Mesenteric fat pad (tissue), 1 donor: ENCODE measurements around the gene CALR3. TPM values are rescaled to one million over a fixed set of nuclear protein-coding genes. Genes with fewer than 3 reads are reported as not detected.
"Not testable (repeated sequence)": the region's sequence is repeated elsewhere in the genome, so short reads cannot be mapped to it uniquely, and the experiment has no call there.

ENCODE experiments used
- DNase-seq: peaks from one replicate; pipeline ENCODE4 v3.0.0-alpha.2; 2020; ENCODE audit warnings: low spot score
- total RNA-seq: library from RNA; stranded (reverse); fragmentation: NEBNext Ultra II Directional; extraction: Animal tissue kit (Norgen Biotek cat#: 25700); gene quantifications from one replicate; pipeline ENCODE4 v1.2.1, GENCODE V29; 2021
- donor health status: DM: yes; HTN: yes; CAD: no.

The CALR3 gene
- total RNA-seq, 1 donor from 2014 or later: not detected

- DNase-seq: no peak
These were observed 38.0 kb downstream of the CALR3 start for GRCh38 chr19:16457954-16458331.

- no peak for DNase-seq
These were observed 38.6 kb downstream of the CALR3 start for GRCh38 chr19:16457195-16457953.

GRCh38 chr19:16456652-16457194, 39.2 kb downstream of the CALR3 start:
- DNase-seq: no peak

- DNase-seq: no peak
These were observed 40.5 kb downstream of the CALR3 start for GRCh38 chr19:16455489-16455888.

GRCh38 chr19:16454351-16454918, 41.5 kb downstream of the CALR3 start:
- DNase-seq: no peak

- DNase-seq: no peak
These were observed 43.6 kb downstream of the CALR3 start for GRCh38 chr19:16452325-16452724.

- no peak for DNase-seq
These were observed 46.5 kb downstream of the CALR3 start for GRCh38 chr19:16449330-16449961.

- not testable (repeated sequence) for DNase-seq
These were observed 47.1 kb downstream of the CALR3 start for GRCh38 chr19:16448872-16449271.

GRCh38 chr19:16446724-16447368, 49.1 kb downstream of the CALR3 start:
- DNase-seq: no peak

- no peak for DNase-seq
These were observed 49.8 kb downstream of the CALR3 start for GRCh38 chr19:16446108-16446723.

- DNase-seq: no peak
These were observed 50.5 kb downstream of the CALR3 start for GRCh38 chr19:16445238-16446107.

- no peak for DNase-seq
These were observed 51.7 kb downstream of the CALR3 start for GRCh38 chr19:16444269-16444600.

GRCh38 chr19:16442386-16443276, 53.3 kb downstream of the CALR3 start:
- DNase-seq: no peak

- no peak for DNase-seq
These were observed 54.3 kb downstream of the CALR3 start for GRCh38 chr19:16441661-16442162.

GRCh38 chr19:16436780-16437332, 59.1 kb downstream of the CALR3 start:
- no peak for DNase-seq

- no peak for DNase-seq
These were observed 59.8 kb downstream of the CALR3 start for GRCh38 chr19:16435999-16436650.

GRCh38 chr19:16435238-16435917, 60.6 kb downstream of the CALR3 start:
- no peak for DNase-seq

- no peak for DNase-seq
These were observed 62.0 kb downstream of the CALR3 start for GRCh38 chr19:16433986-16434385.
